Stimulated activated CD4-positive, alpha-beta T cell treated with anti-CD3 and anti-CD28 coated beads, Interleukin-1b, Interleukin-23, amount 100 ng/mL, for 48 hours (primary cell): Measurements from ENCODE around the gene HLF.

Experiments
- DNase-seq: peaks from one replicate; pipeline ENCODE4 v3.0.0-alpha.2; 2020

HLF gene

GRCh38 chr17:55275894-55276804 lies 11.4 kb downstream of the HLF start:
- no peak for DNase-seq

- no peak for DNase-seq
These were observed 13.6 kb downstream of the HLF start for GRCh38 chr17:55278173-55278961.

- no peak for DNase-seq
These were observed 14.4 kb downstream of the HLF start for GRCh38 chr17:55279203-55279602.

- no peak for DNase-seq
These were observed 15.0 kb downstream of the HLF start for GRCh38 chr17:55279788-55280187.

GRCh38 chr17:55280212-55280611 lies 15.5 kb downstream of the HLF start:
- DNase-seq = no peak

GRCh38 chr17:55281649-55282378 lies 17.1 kb downstream of the HLF start:
- no peak for DNase-seq

- no peak for DNase-seq
These were observed 17.6 kb downstream of the HLF start for GRCh38 chr17:55282379-55282702.

GRCh38 chr17:55282741-55283140 lies 18.0 kb downstream of the HLF start:
- DNase-seq = no peak

GRCh38 chr17:55283256-55283965 lies 18.7 kb downstream of the HLF start:
- no peak for DNase-seq

- DNase-seq = no peak
These were observed 19.5 kb downstream of the HLF start for GRCh38 chr17:55284001-55284884.

GRCh38 chr17:55284944-55285339 lies 20.2 kb downstream of the HLF start:
- no peak for DNase-seq

- no peak for DNase-seq
These were observed 20.9 kb downstream of the HLF start for GRCh38 chr17:55285340-55286301.

- no peak for DNase-seq
These were observed 22.2 kb downstream of the HLF start for GRCh38 chr17:55286681-55287589.

GRCh38 chr17:55288356-55289105 lies 23.8 kb downstream of the HLF start:
- no peak for DNase-seq

GRCh38 chr17:55289106-55289446 lies 24.3 kb downstream of the HLF start:
- no peak for DNase-seq

GRCh38 chr17:55289978-55290377 lies 25.2 kb downstream of the HLF start:
- DNase-seq = no peak

- DNase-seq = no peak
These were observed 25.8 kb downstream of the HLF start for GRCh38 chr17:55290492-55291113.

GRCh38 chr17:55291114-55291507 lies 26.4 kb downstream of the HLF start:
- DNase-seq = no peak
